Fibroblast of skin of left quadriceps (primary cell): ENCODE results near the gene ASB7.
"Not testable (repeated sequence)": the region's sequence is repeated elsewhere in the genome, so short reads cannot be mapped to it uniquely, and the experiment has no call there.

ENCODE experiments used
- DNase-seq, 2 experiments: peaks; one replicate each; pipeline ENCODE4 v3.0.0-alpha.2; 2013; ENCODE audit warnings: low read depth in 2 of 2

ASB7 gene, protein sequence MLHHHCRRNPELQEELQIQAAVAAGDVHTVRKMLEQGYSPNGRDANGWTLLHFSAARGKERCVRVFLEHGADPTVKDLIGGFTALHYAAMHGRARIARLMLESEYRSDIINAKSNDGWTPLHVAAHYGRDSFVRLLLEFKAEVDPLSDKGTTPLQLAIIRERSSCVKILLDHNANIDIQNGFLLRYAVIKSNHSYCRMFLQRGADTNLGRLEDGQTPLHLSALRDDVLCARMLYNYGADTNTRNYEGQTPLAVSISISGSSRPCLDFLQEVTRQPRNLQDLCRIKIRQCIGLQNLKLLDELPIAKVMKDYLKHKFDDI

DNA sequence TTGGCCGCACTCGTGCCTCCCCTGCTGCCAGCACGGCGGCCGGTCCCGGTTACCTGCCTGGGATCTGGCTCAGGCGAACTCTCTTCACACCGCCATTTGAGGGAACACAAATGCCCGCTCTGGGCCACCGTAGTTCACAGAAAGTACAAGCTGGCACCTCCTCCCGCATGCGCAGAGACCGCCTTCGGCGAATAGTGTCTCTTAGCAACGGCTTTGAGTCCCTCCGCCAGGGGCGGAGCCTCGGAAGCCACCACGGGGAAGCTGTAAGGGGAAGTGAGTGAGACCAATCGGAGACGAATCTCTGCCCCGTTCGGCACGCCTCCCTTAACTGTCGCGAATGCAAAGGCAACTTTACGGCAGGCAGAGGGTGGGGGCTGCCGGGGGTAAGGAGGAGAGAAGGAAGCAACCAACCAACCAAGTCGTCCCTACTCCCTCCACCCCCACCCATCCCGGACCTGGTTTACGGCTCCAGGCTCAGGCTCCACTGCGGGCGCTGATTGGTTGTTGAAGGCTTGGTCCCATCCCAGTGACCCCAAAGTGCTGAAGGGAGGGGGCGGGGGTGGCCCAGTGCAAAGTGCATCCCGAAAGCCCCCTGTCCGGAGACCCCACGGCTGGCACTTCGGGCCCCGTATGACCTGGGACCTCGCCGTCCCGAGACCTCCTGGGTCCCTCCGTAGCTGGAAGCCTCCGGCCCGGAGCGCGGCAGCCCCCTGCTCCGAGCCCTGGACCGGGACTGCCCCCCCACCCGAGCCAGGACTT is at the start of gene ASB7, which contains the start of gene LINS1:
Gene ASB7 (plus strand): TSS at position 526 of the 759 bp plus-strand sequence. CDS start 9,628 bp downstream, outside the sequence.
Gene LINS1 (minus strand): TSS at position 121 of the 759 bp plus-strand sequence. CDS start 21,342 bp downstream, outside the sequence.
- DNase-seq, result peak; percentile 100

DNA sequence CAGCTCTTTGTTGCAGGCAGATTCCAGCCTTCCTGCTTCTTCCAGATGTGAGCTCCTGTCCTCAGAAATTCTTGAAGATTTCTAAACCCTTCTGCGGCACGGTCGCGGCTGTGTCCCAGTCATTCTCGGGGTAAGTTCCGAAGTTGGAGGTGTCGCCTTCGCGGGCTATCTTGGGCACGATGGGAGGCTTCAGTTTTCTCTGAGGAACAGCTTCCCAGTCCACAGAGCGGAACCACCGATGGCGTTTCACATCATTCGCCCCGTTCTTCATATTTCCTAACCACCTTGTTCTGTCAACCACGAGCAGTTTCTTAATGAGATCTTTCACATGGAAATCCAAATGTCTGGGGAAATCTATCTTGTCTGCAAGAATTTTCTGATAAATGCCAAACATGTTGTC is 48.9 kb upstream of the ASB7 start:
- no peak for DNase-seq

DNA sequence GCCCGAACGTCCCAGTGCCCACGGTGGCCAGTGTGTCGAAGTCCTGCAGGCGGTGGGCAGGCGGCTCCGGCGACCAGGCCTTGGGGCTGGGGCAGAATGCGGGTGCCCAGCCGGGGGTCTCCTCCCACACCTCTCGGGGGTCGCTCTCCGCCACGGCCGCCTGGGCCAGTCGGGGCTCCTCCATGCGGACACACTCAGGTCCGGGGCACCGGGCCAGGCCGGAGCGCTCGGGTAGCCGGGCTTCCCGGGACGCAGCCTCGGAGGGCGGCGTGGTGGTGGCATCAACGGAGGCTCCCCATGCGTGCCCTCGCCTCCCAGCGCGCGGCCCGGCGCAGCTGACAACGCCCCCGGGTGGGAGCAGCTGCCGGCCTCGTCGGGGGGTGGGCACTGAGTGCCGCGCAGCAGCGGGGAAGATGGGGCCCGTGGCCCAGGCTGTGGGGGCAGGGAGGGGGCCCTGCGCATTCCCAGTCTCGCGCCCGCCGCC is 43.6 kb upstream of the ASB7 start:
- no peak for DNase-seq

DNA sequence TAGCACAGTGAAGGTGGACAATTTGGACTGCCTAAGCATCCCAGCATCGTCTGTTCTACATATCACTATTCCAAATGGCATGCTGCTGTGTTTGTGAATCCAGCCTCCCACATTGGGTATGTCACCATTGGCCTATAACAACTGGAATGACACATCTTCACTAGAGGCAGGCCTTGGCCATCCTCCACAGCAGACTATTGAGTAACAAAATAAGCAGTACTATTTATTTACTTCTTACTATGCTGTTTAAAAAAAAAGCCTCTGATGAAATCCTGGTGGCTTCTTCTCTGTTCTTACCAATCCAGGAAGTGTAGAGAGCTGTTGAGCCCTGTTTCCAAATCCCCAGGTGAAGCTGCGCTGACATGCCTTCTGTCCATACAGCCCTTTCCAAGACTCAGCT is 43.1 kb upstream of the ASB7 start:
- DNase-seq, result no peak

DNA sequence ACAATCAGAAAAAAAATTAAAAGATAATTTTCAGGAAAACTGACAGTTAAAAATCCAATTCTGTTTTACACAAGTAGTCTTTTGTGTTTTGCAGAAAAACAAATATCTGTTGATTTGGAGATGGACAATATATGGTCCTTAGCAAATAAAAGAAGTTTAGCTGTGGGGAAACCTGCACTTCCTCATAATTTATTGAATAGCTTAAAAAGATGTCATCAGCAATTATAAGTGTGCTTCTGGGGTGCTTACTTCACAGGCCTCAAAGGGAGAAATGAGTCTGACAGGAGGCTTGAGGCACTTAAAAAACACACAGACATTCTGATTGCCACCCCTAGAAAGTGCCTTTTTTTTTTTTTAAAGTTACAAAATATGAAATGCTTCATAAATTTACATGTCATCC is 42.1 kb upstream of the ASB7 start:
- DNase-seq, result no peak

DNA sequence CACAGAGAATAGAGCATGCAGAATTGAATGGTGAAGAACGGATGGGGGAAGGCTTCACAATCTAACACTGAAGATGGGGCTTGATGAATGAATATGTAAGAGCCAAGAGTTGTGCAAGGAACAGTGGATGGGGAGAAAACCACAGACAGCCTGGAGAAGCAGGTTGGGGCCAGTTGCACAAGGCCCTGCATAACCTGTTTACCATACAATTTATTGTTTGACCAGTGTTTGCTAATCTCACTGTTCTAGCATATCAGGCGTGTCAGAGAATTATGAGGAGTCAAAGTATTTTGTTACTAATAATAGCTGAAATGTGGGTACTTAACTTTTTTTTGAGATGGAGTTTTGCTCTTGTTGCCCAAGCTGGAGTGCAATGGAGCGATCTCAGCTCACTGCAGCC is 36.8 kb upstream of the ASB7 start:
- no peak for DNase-seq

DNA sequence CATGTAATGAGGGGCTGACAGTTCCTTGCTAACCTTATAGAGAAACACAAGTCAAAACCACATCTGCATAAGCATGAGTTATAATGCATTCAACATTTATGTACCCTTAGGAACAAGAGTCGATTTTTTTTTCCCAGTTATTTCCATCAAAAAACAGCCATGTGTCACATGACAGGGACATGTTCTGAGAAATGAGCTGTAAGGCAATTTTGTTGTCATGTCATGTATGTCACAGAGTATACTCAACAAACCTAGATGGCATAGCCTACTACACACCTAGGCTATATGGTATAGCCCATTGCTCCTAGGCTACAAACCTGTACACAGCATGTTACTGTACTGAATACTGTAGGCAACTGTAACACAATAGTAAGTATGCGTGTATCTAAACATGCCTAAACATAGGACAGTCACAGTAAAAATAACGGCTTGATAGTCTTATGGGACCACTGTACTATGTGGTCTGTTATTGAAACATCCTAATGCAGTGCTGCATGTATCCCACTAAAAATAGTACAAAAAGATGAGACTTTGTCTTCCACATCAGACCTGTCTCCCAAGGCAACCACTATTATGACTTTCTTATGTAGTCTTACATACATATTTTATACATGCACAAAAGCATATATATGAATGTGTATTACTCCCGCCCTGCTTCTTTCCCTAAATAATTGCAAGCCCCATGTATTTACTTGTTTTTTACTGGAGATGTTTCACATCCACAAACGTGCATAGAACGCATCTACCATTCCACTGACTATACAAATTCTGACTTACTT is 35.4 kb upstream of the ASB7 start:
- no peak for DNase-seq

DNA sequence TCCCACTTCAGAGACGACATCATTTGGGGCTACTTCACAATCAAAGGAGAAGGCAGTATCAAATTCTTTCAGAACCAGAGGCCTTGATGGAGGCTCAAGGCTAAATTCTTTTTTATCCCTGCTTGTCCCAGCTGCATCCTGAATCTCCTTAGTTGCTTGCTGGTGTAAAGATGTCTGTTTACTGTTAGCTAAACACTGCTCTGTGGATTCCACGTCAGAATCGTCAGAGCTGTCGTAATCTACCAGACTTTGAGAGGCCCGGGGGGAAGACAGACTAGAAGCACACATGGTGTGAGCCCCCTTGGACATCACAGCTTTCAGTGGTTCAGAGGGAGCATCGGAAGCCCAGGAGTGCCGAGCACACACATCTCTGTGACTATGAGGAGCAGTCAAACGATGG is 33.0 kb upstream of the ASB7 start:
- DNase-seq, result no peak

DNA sequence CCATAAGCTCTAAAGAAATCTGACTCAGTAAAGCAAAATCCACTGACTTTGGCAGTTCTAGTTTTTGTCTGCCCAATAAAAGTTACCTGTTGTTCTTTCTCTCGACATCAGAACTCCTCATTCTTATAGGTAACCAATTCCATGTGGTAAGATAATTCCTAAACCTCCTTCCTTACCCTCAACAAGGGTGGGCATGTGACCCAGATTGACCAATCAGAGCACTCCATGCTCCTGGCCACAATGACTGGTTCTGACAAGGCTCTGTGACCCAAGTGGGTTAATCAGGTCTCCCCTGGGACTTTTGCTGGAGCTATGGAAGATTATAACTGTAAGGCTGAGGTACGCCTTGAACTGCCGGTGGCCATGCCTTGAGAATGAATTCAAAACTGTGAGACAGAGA is 32.1 kb upstream of the ASB7 start:
- no peak for DNase-seq

DNA sequence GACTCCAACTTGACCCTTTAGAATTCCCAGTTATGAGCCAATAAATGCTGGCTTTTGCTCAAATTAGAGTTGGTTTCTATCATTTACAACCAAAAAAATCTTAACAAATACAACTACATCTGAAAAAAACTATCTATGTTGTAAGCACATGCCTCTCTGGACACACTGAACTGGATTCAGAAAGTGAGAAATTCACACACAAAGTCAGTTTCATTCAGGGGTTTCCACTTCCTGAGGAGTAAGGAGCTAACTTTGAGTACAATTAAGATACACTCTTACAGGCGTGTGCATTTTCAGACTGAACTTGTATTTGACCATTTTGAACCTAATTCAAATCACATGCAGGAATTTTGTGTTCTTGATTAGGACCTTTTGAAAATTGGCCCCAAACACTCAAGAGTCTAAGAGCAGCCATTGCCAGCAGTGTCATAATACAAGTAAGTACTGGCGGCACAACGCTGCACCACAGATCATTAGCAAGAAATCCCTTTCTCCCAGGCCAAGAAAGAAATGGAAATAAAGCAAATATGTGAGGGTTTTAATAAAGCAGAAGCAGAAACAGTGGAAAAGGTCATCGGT is 31.6 kb upstream of the ASB7 start:
- DNase-seq, result no peak

DNA sequence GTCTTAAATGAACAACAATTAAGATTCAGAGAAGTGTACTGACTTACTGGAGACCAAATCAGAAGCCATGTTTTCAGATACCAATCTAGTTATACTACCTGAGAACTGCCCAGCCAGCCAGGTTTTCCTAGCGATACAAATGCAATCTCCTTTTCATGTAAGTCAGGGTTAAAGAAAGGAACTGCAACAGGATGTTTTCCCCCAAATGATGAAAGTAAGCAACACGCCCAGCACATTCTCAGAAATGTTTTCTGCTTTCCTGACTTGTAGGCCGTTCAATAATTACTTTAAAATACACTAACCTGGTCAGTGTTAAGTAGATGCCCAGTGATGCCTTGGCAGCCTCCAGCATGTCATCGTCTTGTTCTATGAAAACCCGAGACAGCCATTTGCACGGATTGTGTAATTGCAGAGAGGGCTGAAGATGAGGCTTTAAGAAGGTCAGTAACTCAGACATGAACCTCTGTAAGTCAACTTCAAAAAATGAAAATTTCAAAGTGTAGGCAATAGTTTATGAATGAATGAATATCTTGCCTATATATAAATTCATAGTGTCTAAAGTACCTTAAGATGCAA is 30.7 kb upstream of the ASB7 start:
- no peak for DNase-seq

DNA sequence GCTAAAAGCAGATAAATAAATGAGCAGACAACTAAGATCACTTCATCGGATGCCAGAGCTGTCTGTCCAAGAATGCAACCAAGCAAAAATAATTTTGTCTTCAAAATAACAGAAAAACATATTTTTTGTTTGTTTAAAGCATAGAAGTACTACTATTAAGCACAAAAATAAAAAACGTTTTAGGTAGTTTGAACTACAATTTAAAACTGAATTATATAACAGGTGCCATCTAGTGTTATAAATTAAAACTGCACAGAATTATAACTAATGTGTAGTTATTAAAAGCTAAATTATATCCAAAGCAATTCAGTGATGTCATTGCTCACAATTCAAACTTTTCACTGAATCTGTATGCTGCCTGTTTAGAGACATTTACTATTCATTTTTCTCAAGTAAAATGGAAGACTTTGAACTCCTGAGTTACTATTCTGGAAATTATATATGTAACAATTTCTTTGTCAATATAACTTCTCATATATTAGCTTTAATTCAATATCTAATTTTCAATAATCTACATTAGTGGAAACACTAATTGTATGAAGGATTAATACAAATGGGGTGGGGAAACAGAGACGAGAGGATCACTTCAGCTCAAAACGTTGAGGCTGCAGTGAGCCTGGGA is 29.9 kb upstream of the ASB7 start:
- DNase-seq, result no peak

DNA sequence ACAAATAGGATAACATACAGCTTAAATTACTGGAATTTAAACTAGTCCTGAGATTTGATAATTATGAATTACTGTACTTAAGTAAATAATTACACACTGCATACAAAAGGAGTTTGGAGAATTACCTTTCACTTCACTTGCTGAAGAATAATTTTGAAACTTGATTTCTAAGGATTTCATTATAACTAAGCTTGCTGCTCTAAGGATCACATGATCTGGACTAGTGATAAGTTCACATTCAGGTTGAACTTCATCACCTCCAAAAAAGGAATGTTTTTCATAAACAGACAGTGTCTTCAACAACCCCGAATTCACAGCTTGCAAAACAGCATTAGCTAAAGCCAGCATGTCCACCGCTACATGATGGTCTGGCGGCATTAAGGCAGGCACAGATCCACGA is 28.9 kb upstream of the ASB7 start:
- DNase-seq, result no peak

DNA sequence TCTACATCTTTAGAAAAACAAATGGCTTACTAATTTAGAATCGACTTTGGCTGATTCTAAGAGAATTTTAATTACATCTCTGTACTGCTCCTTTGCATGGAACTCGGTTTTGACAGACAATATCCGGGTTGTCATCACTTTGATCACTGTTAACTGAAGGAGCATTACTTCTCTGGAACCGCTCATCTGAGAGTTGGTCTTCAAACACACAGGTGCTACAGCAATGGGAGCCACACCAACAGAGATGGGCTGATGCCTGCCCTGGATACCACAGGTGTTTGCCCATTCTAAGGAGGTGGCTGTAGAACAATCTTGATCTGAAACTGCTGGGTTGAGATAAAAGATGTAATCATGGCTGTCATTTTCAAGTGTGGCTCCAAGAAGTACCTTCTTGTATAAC is 22.0 kb upstream of the ASB7 start:
- no peak for DNase-seq

DNA sequence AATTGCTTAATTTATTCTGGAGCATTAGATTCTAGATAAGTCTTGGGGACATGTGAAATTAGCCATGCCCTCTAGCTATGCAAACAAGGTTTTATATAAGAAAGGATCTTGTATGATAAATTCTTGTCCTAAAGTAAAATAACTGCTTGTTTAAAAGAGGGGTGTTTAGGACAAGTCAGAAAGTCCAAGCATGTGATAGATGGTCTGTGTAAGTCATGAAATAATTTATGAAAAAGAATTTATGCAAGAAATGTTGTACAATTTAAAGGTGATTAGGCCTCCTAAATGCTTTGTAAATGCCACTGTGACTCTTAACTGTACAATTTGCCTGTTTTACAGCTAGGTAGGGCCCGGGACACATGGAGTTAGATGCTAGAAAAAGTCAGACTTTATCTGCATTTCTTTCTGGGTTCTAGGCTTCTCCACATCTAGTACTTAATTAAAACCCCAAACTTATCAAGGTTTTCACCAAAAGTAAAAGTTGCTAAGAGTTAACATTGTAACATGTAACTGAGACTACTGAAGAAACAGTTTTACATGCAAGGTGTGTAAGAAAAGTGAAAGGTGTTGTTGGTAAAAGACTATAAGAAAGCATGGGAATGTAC is 13.6 kb upstream of the ASB7 start:
- no peak for DNase-seq

DNA sequence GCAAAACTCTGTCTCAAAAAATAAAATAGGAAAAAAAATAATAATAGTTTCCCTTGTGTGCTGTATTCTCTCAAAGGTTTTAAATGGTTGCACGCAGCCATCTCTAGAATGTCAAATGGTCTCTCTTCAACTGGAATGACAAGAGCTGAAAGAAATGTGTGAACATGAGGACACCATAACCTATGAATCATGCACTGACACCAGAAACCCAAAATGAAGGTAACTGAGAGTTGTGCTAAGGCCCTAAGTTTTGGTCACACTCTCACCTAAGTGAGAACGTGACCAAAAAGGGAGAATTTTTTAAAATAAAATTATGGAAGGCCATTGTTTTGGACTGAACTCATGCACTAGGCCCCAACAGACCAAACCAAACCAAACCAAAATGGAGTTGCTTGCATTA is 11.2 kb upstream of the ASB7 start:
- DNase-seq, result not testable (repeated sequence)

DNA sequence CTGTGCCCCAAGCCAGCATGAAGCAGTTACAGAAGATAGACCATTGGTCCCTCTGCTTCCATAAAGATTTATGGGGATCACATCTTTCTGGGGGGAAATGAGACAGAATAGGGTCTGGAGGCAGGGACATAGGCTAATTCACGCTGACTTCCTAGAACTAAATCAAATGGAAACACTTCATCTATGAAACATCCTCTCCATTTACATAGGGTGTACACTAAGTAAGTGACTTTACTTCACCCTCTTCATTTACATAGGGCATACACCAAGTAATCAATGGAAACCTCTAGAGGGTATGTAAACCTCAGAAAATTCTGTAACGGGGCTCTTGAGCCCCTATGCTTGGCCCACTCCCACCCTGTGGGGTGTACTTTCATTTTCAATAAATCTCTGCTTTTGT is 10.6 kb upstream of the ASB7 start:
- DNase-seq, result no peak

DNA sequence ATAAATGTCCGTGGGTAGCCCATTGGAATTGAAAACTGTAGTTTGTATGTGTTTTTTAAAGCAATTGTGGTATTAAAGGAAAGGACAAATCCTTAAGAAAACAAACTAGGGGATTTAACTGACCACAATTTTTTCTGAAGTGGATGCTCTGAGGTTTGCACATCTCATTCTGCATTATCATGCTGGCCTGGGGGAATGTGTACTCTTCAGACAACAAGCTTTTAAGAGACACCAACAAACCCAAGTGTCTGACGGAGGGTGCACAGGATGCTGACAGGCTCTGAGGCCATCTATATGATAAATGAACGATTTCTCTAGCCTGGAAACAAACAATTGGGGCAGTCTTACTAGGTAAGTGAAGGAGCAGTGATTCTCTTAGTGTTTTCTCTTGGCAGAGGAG is 9.5 kb upstream of the ASB7 start:
- no peak for DNase-seq

DNA sequence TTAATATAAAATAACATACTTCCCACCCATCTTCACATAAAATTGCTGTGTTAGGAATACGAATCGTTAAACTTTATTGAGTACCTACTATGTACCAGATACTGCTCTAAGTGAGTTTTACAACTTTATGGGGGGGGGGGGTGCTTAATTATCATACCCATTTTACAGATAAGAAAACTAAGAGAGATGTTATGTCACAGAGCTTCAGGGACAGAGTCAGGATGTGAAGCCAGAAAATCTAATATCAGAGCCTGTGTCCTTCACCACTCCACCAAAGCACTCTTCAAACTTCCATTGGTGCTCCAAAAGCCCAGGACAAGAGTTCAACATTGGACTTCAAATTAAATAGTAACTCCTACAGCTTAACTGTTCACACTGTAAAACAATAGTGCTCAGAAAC is 9.0 kb upstream of the ASB7 start:
- no peak for DNase-seq

DNA sequence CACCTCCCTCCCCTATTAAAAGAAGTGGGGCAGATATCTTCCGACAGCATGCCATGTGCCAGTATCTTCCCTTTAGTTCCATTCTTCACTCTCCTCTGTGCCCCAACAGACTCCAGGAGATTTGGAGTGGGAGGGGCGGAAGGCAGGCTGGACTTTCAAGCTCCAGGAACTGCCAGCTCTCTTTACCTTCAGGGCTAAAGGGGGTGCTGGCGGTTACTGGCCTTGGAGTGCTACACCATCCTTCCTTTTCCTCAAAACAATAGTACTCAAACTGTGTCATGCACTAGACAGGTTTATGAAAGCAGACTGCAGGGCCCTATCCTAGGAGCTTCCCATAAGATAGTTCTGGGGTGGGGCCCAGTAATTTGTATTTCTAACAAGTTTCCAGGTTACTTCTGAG is 6.4 kb upstream of the ASB7 start:
- DNase-seq, result no peak

DNA sequence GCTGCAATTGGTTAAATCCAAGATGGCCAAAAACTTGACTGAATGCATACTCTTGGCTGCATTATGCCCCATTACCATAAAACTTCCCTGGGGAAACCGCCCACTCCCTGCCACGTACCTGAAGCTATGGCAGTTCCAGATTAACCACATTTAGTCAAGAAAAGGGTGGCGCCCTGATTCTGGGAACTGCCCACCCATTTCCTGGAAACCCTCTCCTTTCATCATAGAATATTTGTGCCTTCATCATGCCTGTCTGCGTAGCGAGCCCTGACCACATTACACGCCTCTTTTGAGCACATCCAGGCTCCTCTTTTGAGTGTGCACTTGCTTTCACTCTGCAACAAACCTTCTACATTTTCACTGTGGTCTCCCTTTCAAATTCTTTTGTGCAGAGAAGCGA is 5.6 kb upstream of the ASB7 start:
- DNase-seq, result no peak
